ENCODE data around the gene SCARF1.

The SCARF1 gene

GRCh38 chr17:1648173-1648962 lies 2.8 kb upstream of the SCARF1 start:
- no peak for DNase-seq (ENCODE audit: low spot score)
- in situ Hi-C loops (cut with MboI; ENCODE audit: low pct_unique_long_range_greater_than_20kb, low sequenced_read_pairs, unreplicated experiment) = no loop called here
- TF ChIP-seq CTCF (IDR thresholded peaks at IDR 0.05; ENCODE audit: extremely low read depth, insufficient read depth, missing control alignments) = no peak

GRCh38 chr17:1647802-1648171 lies 2.3 kb upstream of the SCARF1 start:
- no peak for TF ChIP-seq CTCF (IDR thresholded peaks at IDR 0.05; ENCODE audit: extremely low read depth, insufficient read depth, missing control alignments)
- in situ Hi-C loops (cut with MboI; ENCODE audit: low pct_unique_long_range_greater_than_20kb, low sequenced_read_pairs, unreplicated experiment) = no loop called here

GRCh38 chr17:1646199-1646875 lies 805 bp upstream of the SCARF1 start:
- in situ Hi-C loops (cut with MboI; ENCODE audit: low pct_unique_long_range_greater_than_20kb, low sequenced_read_pairs, unreplicated experiment) = no loop called here
- no peak for DNase-seq (ENCODE audit: low spot score)
- no peak for TF ChIP-seq CTCF (IDR thresholded peaks at IDR 0.05; ENCODE audit: extremely low read depth, insufficient read depth, missing control alignments)

More at GRCh38 chr17:1647802-1648171, 2.3 kb upstream of the SCARF1 start:
- DNase-seq (ENCODE audit: low spot score) = no peak

GRCh38 chr17:1644493-1645206 lies 882 bp downstream of the SCARF1 start:
- peak; percentile 81 for DNase-seq (ENCODE audit: low spot score)
- in situ Hi-C loops (cut with MboI; ENCODE audit: low pct_unique_long_range_greater_than_20kb, low sequenced_read_pairs, unreplicated experiment) = no loop called here
- TF ChIP-seq CTCF (IDR thresholded peaks at IDR 0.05; ENCODE audit: extremely low read depth, insufficient read depth, missing control alignments) = no peak

- in situ Hi-C loops (cut with MboI; ENCODE audit: low pct_unique_long_range_greater_than_20kb, low sequenced_read_pairs, unreplicated experiment) = no loop called here
- peak; percentile 71 for DNase-seq (ENCODE audit: low spot score)
- no peak for TF ChIP-seq CTCF (IDR thresholded peaks at IDR 0.05; ENCODE audit: extremely low read depth, insufficient read depth, missing control alignments)
Observed at GRCh38 chr17:1643999-1644492, 1.5 kb downstream of the SCARF1 start.

- in situ Hi-C loops (cut with MboI; ENCODE audit: low pct_unique_long_range_greater_than_20kb, low sequenced_read_pairs, unreplicated experiment) = no loop called here
- peak; percentile 88 for DNase-seq (ENCODE audit: low spot score)
- no peak for TF ChIP-seq CTCF (IDR thresholded peaks at IDR 0.05; ENCODE audit: extremely low read depth, insufficient read depth, missing control alignments)
Observed at GRCh38 chr17:1643293-1643998, 2.1 kb downstream of the SCARF1 start.

All from GM13977 (cell line).